T-cell (primary cell): ENCODE measurements around the gene RHEX. TPM values are rescaled to one million over a fixed set of nuclear protein-coding genes. Genes with fewer than 3 reads are reported as not detected.

Experiments used
- total RNA-seq, 35 experiments: library from RNA in 6 of 35; stranded (reverse) in 6 of 35; fragments of 120-200 nt in 1 of 35; gene quantifications; one replicate each; pipeline versions ENCODE4 v1.2.1 to v1.2.4 and lab custom pipeline; 2013 to 2026

RHEX gene
- total RNA-seq, 5 donors from 2014 or later (not counting 1 experiment from before 2014, with no cell fraction given) = 0.28 to 1.6 (median 1.2) TPM; not detected in 1

Other genes starting within 250 kb of the RHEX start
- gene SLC41A1, start 240.0 kb upstream of the RHEX start, total RNA-seq = 10 to 100 TPM; 23.5 to 31.3 (median 27.4) TPM
- gene PM20D1, start 203.0 kb upstream of the RHEX start, total RNA-seq = 1 to 10 TPM in 4 of 5 donors, under 1 TPM in 1; 0.93 to 2.3 (median 1.3) TPM
- gene SLC26A9, start 109.7 kb upstream of the RHEX start, total RNA-seq = under 1 TPM in 1 of 5 donors, not detected in 4; 0.06 TPM
- gene RAB7B, start 49.8 kb upstream of the RHEX start, total RNA-seq = under 1 TPM in 2 of 5 donors, not detected in 3; 0.15 to 0.22 TPM
- gene CTSE, start 29.3 kb upstream of the RHEX start, total RNA-seq = under 1 TPM in 2 of 5 donors, not detected in 3; 0.13 to 0.20 TPM
- under 1 TPM in 2 of 5 donors, not detected in 3; 0.12 to 0.33 TPM for gene AVPR1B, start 64.2 kb downstream of the RHEX start, total RNA-seq
- 1 to 10 TPM in 3 of 5 donors, under 1 TPM in 2; 0.30 to 1.7 (median 1.5) TPM for gene FAM72A, start 149.7 kb downstream of the RHEX start, total RNA-seq
- 10 to 100 TPM; 26.1 to 37.0 (median 32.9) TPM for gene SRGAP2, start 150.4 kb downstream of the RHEX start, total RNA-seq